LNCAP (cell line): ENCODE measurements around the gene CDK5RAP2.

Source experiments
- CTCF ChIP-seq: fragments of 450-650 bp; IDR thresholded peaks from 2 replicates; pipeline ENCODE4 v1.5.1; 2017; ENCODE audit warnings: mild to moderate bottlenecking

CDK5RAP2 gene

GRCh38 chr9:120478208-120478607, 101.8 kb downstream of the CDK5RAP2 start:
- TF ChIP-seq CTCF, result no peak

GRCh38 chr9:120477534-120478001, 102.4 kb downstream of the CDK5RAP2 start:
- TF ChIP-seq CTCF, result peak; percentile 99

- TF ChIP-seq CTCF, result no peak
Observed at GRCh38 chr9:120475341-120475740, 104.6 kb downstream of the CDK5RAP2 start.

- TF ChIP-seq CTCF, result no peak
Observed at GRCh38 chr9:120474591-120475243, 105.2 kb downstream of the CDK5RAP2 start.

GRCh38 chr9:120473608-120474007, 106.4 kb downstream of the CDK5RAP2 start:
- TF ChIP-seq CTCF, result no peak

- no peak for TF ChIP-seq CTCF
Observed at GRCh38 chr9:120465685-120466407, 114.1 kb downstream of the CDK5RAP2 start.

- TF ChIP-seq CTCF, result no peak
Observed at GRCh38 chr9:120464887-120465421, 115.0 kb downstream of the CDK5RAP2 start.
